Upper lobe of left lung (tissue), 6 donors: Measurements from ENCODE around the gene CLDN5. TPM values are rescaled to one million over a fixed set of nuclear protein-coding genes. Genes with fewer than 3 reads are reported as not detected.

Experiments
- ATAC-seq, 2 donors: fragments of 200-7000 bp; cut with Tn5 transposase; one replicate each; pipeline ENCODE4 v1.9.1; 2022; ENCODE audit warnings: mild to moderate bottlenecking in 2 of 2, moderate library complexity in 2 of 2; ENCODE audit not compliant: low FRiP score in 2 of 2
- DNase-seq, 2 donors: peaks; one replicate each; pipeline ENCODE4 v3.0.0-alpha.2; 2019 to 2020
- H3K27ac ChIP-seq, 4 donors: fragments of 200-600 bp; sonication (generic); one replicate each; pipeline ENCODE4 v1.5.1; 2016 to 2019
- H3K27me3 ChIP-seq, 4 donors: fragments of 200-600 bp; sonication (generic); one replicate each; pipeline ENCODE4 v1.5.1; 2017 to 2019
- H3K36me3 ChIP-seq, 4 donors: fragments of 200-600 bp; sonication (generic); one replicate each; pipeline ENCODE4 v1.5.1; 2016 to 2019
- H3K4me1 ChIP-seq, 4 donors: fragments of 200-600 bp; sonication (generic); one replicate each; pipeline ENCODE4 v1.5.1; 2018 to 2019
- H3K4me3 ChIP-seq, 4 donors: fragments of 200-600 bp; sonication (generic); one replicate each; pipeline ENCODE4 v1.5.1; 2017 to 2019; ENCODE audit warnings: mild to moderate bottlenecking in 2 of 4, moderate library complexity in 1 of 4
- H3K9me3 ChIP-seq, 4 donors: fragments of 200-600 bp; sonication (generic); one replicate each; pipeline ENCODE4 v1.5.1; 2018 to 2019
- EP300 ChIP-seq, 4 donors: sonication (generic); formaldehyde crosslinking; IDR thresholded peaks; one replicate each; pipeline ENCODE4 v1.5.1; 2017; ENCODE audit warnings: antibody characterized with exemption in 4 of 4, control low read depth in 2 of 4
- POLR2A ChIP-seq, 4 donors: fragments of 450-650 bp; IDR thresholded peaks; one replicate each; pipeline ENCODE4 v1.5.1; 2016 to 2017; ENCODE audit warnings: antibody characterized with exemption in 4 of 4, mild to moderate bottlenecking in 2 of 4
- POLR2AphosphoS5 ChIP-seq, 2 donors: sonication (generic); formaldehyde crosslinking; IDR thresholded peaks; one replicate each; pipeline ENCODE4 v1.5.1; 2017; ENCODE audit warnings: antibody characterized with exemption in 2 of 2
- WGBS, 2 donors: methylation state at CpG; one replicate each; pipeline ENCODE4 v1.1.5; 2017 to 2018; 5-methylcytosine and 5-hydroxymethylcytosine counted together
- total RNA-seq, 6 donors: library from RNA; depleted of rRNA in 4 of 6; stranded (reverse); fragments of >200 nt in 4 of 6; gene quantifications; one replicate each; pipeline versions ENCODE4 v1.1.0 to v1.2.1, GENCODE V29; 2016 to 2021
- TF ChIP-seq, protein P1 (sequence below), 6 experiments: fragments of 450-650 bp in 4 of 6; fragments of 200-600 bp in 2 of 6; sonication (generic) in 2 of 6; IDR thresholded peaks; one replicate each; pipeline ENCODE4 v1.5.1; 2016 to 2019; ENCODE audit warnings: antibody characterized with exemption in 6 of 6
- donor health status: DM: no; HTN: no; CAD: no; lungs with moderate emphysema.
- donor health status: DM: no; HTN: yes; CAD: no; lungs with severe emphysema.

CLDN5 gene
- total RNA-seq, 6 donors from 2014 or later, result 70.2 to 726 (median 229) TPM

DNA sequence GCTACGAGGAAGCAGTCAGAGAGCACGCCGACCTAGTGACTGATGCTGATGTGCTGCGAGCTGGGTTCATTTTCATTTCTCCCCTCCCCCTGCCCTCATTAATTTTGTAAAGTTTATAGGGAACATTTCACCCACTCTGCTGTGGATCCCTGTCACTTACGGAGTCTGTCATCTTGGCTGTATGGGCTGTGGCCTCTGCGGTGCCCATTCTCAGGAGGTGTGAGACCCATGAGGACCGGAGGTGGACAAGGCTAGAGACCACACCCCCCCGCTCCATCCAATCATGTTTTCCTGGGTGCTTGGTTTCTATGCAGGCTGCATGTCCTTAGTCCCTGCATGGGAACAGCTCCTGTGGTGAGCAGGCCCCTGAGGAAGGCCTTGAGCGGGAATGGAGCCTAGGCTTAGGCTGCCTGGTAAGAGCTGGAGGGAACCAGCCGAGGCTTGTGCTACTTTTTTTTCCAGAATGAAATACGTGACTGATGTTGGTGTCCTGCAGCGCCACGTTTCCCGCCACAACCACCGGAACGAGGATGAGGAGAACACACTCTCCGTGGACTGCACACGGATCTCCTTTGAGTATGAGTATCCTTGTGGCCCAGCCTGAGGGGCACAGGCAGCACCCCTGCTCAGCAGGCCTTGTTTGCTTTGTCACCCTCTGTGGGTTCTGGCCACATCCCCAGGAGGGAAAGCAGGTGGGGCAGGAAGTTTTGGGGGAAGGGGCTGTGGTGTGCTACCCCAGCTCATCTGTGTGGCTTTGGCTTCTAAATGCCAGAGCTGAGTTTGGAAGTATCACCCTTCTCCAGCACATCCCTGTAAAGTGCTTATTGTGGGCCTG lies 19.1 kb downstream of the CLDN5 start:
- Histone ChIP-seq H3K4me3 (no peak overlapping the region), H3K4me1 (no peaks in the 10 kb centered on the region), H3K9me3 (no peaks in the 10 kb centered on the region), H3K27me3 (no peaks in the 10 kb centered on the region), H3K27ac (no peak overlapping the region), H3K36me3 (no peaks in the 10 kb centered on the region)
- no peak for DNase-seq
- 84 to 95% methylated on average over 18 of the region's 18 CpGs for WGBS, 2 donors
- no peak for ATAC-seq
- TF ChIP-seq POLR2AphosphoS5 (IDR thresholded peaks at IDR 0.05) (no peak), POLR2A (IDR thresholded peaks at IDR 0.05) (no peak), EP300 (IDR thresholded peaks at IDR 0.05) (no peak)
- TF ChIP-seq, protein P1, sequence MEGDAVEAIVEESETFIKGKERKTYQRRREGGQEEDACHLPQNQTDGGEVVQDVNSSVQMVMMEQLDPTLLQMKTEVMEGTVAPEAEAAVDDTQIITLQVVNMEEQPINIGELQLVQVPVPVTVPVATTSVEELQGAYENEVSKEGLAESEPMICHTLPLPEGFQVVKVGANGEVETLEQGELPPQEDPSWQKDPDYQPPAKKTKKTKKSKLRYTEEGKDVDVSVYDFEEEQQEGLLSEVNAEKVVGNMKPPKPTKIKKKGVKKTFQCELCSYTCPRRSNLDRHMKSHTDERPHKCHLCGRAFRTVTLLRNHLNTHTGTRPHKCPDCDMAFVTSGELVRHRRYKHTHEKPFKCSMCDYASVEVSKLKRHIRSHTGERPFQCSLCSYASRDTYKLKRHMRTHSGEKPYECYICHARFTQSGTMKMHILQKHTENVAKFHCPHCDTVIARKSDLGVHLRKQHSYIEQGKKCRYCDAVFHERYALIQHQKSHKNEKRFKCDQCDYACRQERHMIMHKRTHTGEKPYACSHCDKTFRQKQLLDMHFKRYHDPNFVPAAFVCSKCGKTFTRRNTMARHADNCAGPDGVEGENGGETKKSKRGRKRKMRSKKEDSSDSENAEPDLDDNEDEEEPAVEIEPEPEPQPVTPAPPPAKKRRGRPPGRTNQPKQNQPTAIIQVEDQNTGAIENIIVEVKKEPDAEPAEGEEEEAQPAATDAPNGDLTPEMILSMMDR (IDR thresholded peaks at IDR 0.05), result no peak

DNA sequence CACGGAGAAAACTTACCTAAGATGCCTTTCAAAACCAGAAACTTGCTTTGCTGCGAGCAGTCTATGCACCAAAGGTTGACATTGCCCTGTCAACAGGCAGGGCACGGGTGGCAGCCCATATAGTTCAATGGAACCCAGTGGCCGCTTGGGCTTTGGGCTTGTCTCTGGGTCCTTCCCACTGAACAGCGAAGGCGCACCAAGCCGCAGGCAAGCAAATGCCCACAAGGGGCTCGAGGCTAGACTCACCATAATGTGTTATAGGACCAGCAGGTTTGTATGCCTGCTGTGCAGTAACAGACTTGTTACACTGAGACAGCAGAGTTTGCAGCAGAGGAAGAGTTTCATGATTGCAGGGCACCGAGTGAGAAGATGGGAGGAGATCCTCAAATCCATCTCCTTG lies 20.3 kb downstream of the CLDN5 start:
- no peaks in the 10 kb centered on the region for H3K9me3 ChIP-seq
- no peaks in the 10 kb centered on the region for H3K27me3 ChIP-seq
- H3K4me3 ChIP-seq, result no peak overlapping the region
- DNase-seq (no peak), ATAC-seq (no peak)
- no peak overlapping the region for H3K27ac ChIP-seq
- no peaks in the 10 kb centered on the region for H3K36me3 ChIP-seq
- WGBS, 2 donors, result 94 to 96% methylated on average over 9 of the region's 9 CpGs
- H3K4me1 ChIP-seq, result no peaks in the 10 kb centered on the region
- no peak for TF ChIP-seq POLR2AphosphoS5 (IDR thresholded peaks at IDR 0.05)
- no peak for TF ChIP-seq EP300 (IDR thresholded peaks at IDR 0.05)
- TF ChIP-seq POLR2A (IDR thresholded peaks at IDR 0.05), result no peak
- TF ChIP-seq, protein P1 (IDR thresholded peaks at IDR 0.05), result no peak

DNA sequence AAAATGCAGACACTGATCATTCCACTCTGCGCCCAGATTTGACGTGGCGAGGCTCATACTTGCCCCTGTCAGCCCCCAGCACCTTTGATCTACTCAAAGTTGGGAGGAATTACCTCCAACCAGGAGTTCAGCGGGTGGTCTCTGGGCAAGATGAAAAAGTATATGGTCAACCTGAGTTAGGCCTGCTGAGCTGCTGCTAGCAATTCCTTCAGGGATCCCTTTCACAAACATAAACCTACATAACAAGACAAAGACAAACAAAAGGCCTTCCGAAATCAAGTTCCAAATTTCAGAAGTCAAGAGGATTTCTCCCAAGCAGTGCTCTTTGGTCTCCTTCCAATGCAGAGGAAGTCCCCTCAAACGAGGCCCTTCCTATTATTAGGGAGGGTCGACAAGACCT lies 20.8 kb downstream of the CLDN5 start:
- no peaks in the 10 kb centered on the region for H3K4me1 ChIP-seq
- TF ChIP-seq EP300 (IDR thresholded peaks at IDR 0.05), result no peak
- no peak for TF ChIP-seq POLR2A (IDR thresholded peaks at IDR 0.05)
- TF ChIP-seq, protein P1 (IDR thresholded peaks at IDR 0.05), result no peak
- no peak for TF ChIP-seq POLR2AphosphoS5 (IDR thresholded peaks at IDR 0.05)
- no peaks in the 10 kb centered on the region for H3K36me3 ChIP-seq
- ATAC-seq, result no peak
- 81 to 82% methylated on average over 7 of the region's 7 CpGs for WGBS, 2 donors
- no peak overlapping the region for H3K27ac ChIP-seq
- no peak for DNase-seq
- H3K9me3 ChIP-seq, result no peaks in the 10 kb centered on the region
- no peak overlapping the region for H3K4me3 ChIP-seq
- H3K27me3 ChIP-seq, result no peaks in the 10 kb centered on the region

DNA sequence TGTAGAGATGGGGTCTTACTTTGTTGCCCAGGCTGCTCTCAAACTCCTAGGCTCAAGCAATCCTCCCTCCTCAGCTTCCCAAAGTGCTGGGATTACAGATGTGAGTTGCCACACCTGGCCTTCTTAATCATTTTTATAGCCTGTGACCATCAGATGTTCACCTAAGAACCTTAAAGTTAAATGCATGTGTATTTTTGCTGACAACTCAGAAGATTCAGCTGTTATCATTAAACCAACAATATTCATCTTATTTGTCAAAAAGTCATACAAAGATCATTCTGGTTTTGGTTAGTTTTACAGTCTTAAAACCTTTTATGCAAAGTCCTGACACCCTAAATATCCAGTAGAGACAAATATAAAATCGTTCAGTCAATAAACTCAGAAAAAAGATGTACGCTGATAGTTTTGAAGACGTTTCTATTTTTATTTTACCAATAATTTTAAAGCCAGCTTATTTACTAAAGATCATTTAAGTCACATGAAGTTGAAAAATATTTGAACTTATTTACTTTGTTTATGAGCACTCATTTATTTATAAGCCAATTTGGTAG lies 22.2 kb downstream of the CLDN5 start:
- Histone ChIP-seq H3K36me3 (no peaks in the 10 kb centered on the region), H3K27ac (no peak overlapping the region), H3K4me1 (peaks cover 0 to 2% (median 0%) of the 10 kb centered on the region in 4 donors), H3K27me3 (no peaks in the 10 kb centered on the region), H3K4me3 (no peak overlapping the region), H3K9me3 (no peaks in the 10 kb centered on the region)
- ATAC-seq (no peak), DNase-seq (no peak)
- no peak for TF ChIP-seq POLR2A (IDR thresholded peaks at IDR 0.05)
- TF ChIP-seq EP300 (IDR thresholded peaks at IDR 0.05), result no peak
- no peak for TF ChIP-seq POLR2AphosphoS5 (IDR thresholded peaks at IDR 0.05)
- TF ChIP-seq, protein P1 (IDR thresholded peaks at IDR 0.05), result no peak
- WGBS, 2 donors, result 92 to 95% methylated on average over 3 of the region's 3 CpGs
